ENCODE results near the gene ZCCHC3. TPM values are rescaled to one million over a fixed set of nuclear protein-coding genes. Genes with fewer than 3 reads are reported as not detected.
A peak's percentile ranks its signal among the peaks of the same experiment; 100 is the strongest.

ZCCHC3 gene
- total and polyA plus RNA-seq, 2 donors (not counting 3 experiments of a cell fraction or from before 2014, with no cell fraction given): 14.8 to 22.0 TPM

GRCh38 chr20:326645-327185 is 29.3 kb downstream of the ZCCHC3 start:
- dilution Hi-C loops (cut with MboI; ENCODE audit: extremely low pct_ligation_motif_present, low sequenced_read_pairs): no loop called here

More at GRCh38 chr20:326645-327185, 29.3 kb downstream of the ZCCHC3 start:
- TF ChIP-seq POLR2AphosphoS5 (IDR thresholded peaks at IDR 0.05; ENCODE audit: insufficient read depth, low read depth, low read length) (no peak), CTCF (IDR thresholded peaks at IDR 0.05; ENCODE audit: extremely low read depth in 1 of 2, insufficient read depth in 1 of 2, low read depth in 1 of 2, low read length in 2 of 2) (no peak), POLR2A (IDR thresholded peaks at IDR 0.05; ENCODE audit: low read depth, low read length) (peak; percentile 44)
- DNase-seq (ENCODE audit: low read depth, low spot score) (peak; percentile 41), FAIRE-seq (no peak)
- Histone ChIP-seq H3K36me3 (ENCODE audit: control insufficient read depth in 2 of 2, extremely low read depth in 1 of 2, insufficient read depth in 2 of 2, low read length in 2 of 2) (no peaks in the 10 kb centered on the region), H2AFZ (ENCODE audit: low read depth, low read length) (peak overlapping the region; percentile 1), H3K4me3 (replicated peaks in 1 of 3; ENCODE audit: insufficient read depth in 1 of 3, low read depth in 1 of 3, low read length in 3 of 3) (peak overlapping the region; percentile 42 to 69 (median 54)), H3K4me2 (ENCODE audit: insufficient read depth, low read length) (peak overlapping the region; percentile 24), H3K4me1 (ENCODE audit: control insufficient read depth, extremely low read depth, insufficient read depth, low read length) (peaks cover 25% of the 10 kb centered on the region), H3K27ac (ENCODE audit: insufficient read depth, low read depth, low read length) (peak overlapping the region; percentile 18), H3K27me3 (ENCODE audit: control insufficient read depth in 2 of 2, insufficient read depth in 2 of 2, low read length in 2 of 2) (no peaks in the 10 kb centered on the region), H4K20me1 (replicated peaks; ENCODE audit: control insufficient read depth, extremely low read depth, insufficient read depth, low read length) (no peaks in the 10 kb centered on the region), H3K9me3 (replicated peaks; ENCODE audit: control insufficient read depth, insufficient read depth, low read length) (no peaks in the 10 kb centered on the region), H3K79me2 (ENCODE audit: control insufficient read depth, insufficient read depth, low read length) (peaks cover 15% of the 10 kb centered on the region), H3K9me1 (replicated peaks; ENCODE audit: control insufficient read depth, extremely low read depth, insufficient read depth, low read length) (no peaks in the 10 kb centered on the region), H3K9ac (replicated peaks; ENCODE audit: extremely low read depth, insufficient read depth, low read length) (peak overlapping the region; percentile 63)
- no TSS peak for BruUV-seq (replicated peaks)
- CTCF ChIA-PET: interaction anchor here (1.2 to 4.2 kb wide), 4 partner anchors 15 to 60 kb away, joined by 3 to 39 read pairs (median 12); partner anchors contain the start of gene ZCCHC3
- POLR2A ChIA-PET: interaction anchor here (1.0 to 2.1 kb wide), 2 partner anchors 17 to 28 kb away, joined by 4 to 9 read pairs; no protein-coding TSS in a partner anchor
- intact Hi-C loops (cut with micrococcal nuclease): loop anchor here (1.0 kb wide), 2 partner anchors 21 to 36 kb away; partner anchors contain the start of genes C20orf96 and NRSN2

Data from endothelial cell of umbilical vein (primary cell).